SK-MEL-5 (cell line): ENCODE data around the gene ZBTB12. TPM values are rescaled to one million over a fixed set of nuclear protein-coding genes. Genes with fewer than 3 reads are reported as not detected.
"Not testable (repeated sequence)": the region's sequence is repeated elsewhere in the genome, so short reads cannot be mapped to it uniquely, and the experiment has no call there.

Source experiments
- DNase-seq: peaks from one replicate; pipeline ENCODE4 v3.0.0-alpha.2; 2016; ENCODE audit warnings: low read depth, low spot score
- in situ Hi-C: cut with HindIII; loops from 2 replicates; pipeline ENCODE4 v1.10.0; 2016; ENCODE audit warnings: low sequenced_read_pairs, high pct_unique_total_duplicates, low pct_unique_long_range_greater_than_20kb
- total RNA-seq: library from RNA; depleted of rRNA; stranded (reverse); fragments of >200 nt; shearing (Covaris generic); gene quantifications from 2 replicates; pipeline ENCODE4 v1.2.3, GENCODE V29; 2014

Gene ZBTB12
- total RNA-seq, 1 experiment from 2014 or later, result 1.3 TPM

- DNase-seq, result peak; percentile 28
- in situ Hi-C loops, result no loop called here
Measured at GRCh38 chr6:31865205-31866118, 36.4 kb downstream of the ZBTB12 start.

GRCh38 chr6:31864818-31865204 is 37.1 kb downstream of the ZBTB12 start:
- in situ Hi-C loops, result no loop called here

GRCh38 chr6:31864123-31864562 is 37.7 kb downstream of the ZBTB12 start:
- in situ Hi-C loops, DNase-seq: not testable (repeated sequence)

More at GRCh38 chr6:31864818-31865204, 37.1 kb downstream of the ZBTB12 start:
- no peak for DNase-seq

- in situ Hi-C loops, result no loop called here
- peak; percentile 100 for DNase-seq
Measured at GRCh38 chr6:31862344-31863235, 39.3 kb downstream of the ZBTB12 start, which contains the start of gene NEU1. Gene NEU1 (minus strand): TSS chr6:31862821. CDS start chr6:31862776, 45 bp downstream.

- DNase-seq, result no peak
- in situ Hi-C loops, result no loop called here
Measured at GRCh38 chr6:31861919-31862343, 40.0 kb downstream of the ZBTB12 start.

- in situ Hi-C loops, result no loop called here
- no peak for DNase-seq
Measured at GRCh38 chr6:31861150-31861549, 40.7 kb downstream of the ZBTB12 start.

GRCh38 chr6:31860349-31860748 is 41.5 kb downstream of the ZBTB12 start:
- no peak for DNase-seq
- in situ Hi-C loops, result no loop called here

GRCh38 chr6:31859923-31860322 is 42.0 kb downstream of the ZBTB12 start:
- in situ Hi-C loops, result no loop called here
- no peak for DNase-seq

GRCh38 chr6:31858707-31859106 is 43.2 kb downstream of the ZBTB12 start:
- in situ Hi-C loops, result no loop called here

GRCh38 chr6:31857774-31858173 is 44.1 kb downstream of the ZBTB12 start:
- DNase-seq, in situ Hi-C loops: not testable (repeated sequence)

More at GRCh38 chr6:31858707-31859106, 43.2 kb downstream of the ZBTB12 start:
- no peak for DNase-seq

GRCh38 chr6:31851980-31852718 is 49.7 kb downstream of the ZBTB12 start:
- in situ Hi-C loops, DNase-seq: not testable (repeated sequence)

GRCh38 chr6:31851485-31851832 is 50.4 kb downstream of the ZBTB12 start:
- DNase-seq, result no peak
- in situ Hi-C loops, result no loop called here

- in situ Hi-C loops, result no loop called here
- no peak for DNase-seq
Measured at GRCh38 chr6:31850765-31851484, 51.0 kb downstream of the ZBTB12 start.
